HEK293T (cell line): ENCODE data around the gene TFEB.

ENCODE experiments used
- CTCF ChIA-PET: fragments of 350-600 bp; formaldehyde crosslinking; extraction: SDS; loops from one replicate; lab custom pipeline; 2021; ENCODE audit warnings: antibody characterized with exemption, inconsistent platforms; lab: Yijun Ruan, JAX
- POLR2A ChIA-PET: fragments of 350-600 bp; formaldehyde crosslinking; extraction: SDS; loops from one replicate; lab custom pipeline; 2020; ENCODE audit warnings: antibody characterized with exemption, inconsistent platforms; lab: Yijun Ruan, JAX
- DNase-seq: peaks from one replicate; pipeline ENCODE4 v3.0.0; 2012; ENCODE audit warnings: mixed read lengths; ENCODE audit errors: extremely low spot score
- ARNT ChIP-seq: fragments of 450-650 bp; IDR thresholded peaks from 2 replicates; pipeline ENCODE4 v1.6.1; 2017; ENCODE audit warnings: mild to moderate bottlenecking
- BHLHE40 ChIP-seq: fragments of 450-650 bp; IDR thresholded peaks from 2 replicates; pipeline ENCODE4 v1.6.1; 2016; ENCODE audit warnings: mild to moderate bottlenecking, moderate library complexity, borderline replicate concordance
- CTBP1 ChIP-seq: fragments of 450-650 bp; IDR thresholded peaks from 2 replicates; pipeline ENCODE4 v1.6.1; 2016; ENCODE audit warnings: borderline replicate concordance
- ELF4 ChIP-seq: fragments of 450-650 bp; IDR thresholded peaks from 2 replicates; pipeline ENCODE4 v1.6.1; 2017; ENCODE audit warnings: antibody characterized with exemption
- FOXA1 ChIP-seq: fragments of 450-650 bp; IDR thresholded peaks from 2 replicates; pipeline ENCODE4 v1.6.1; 2016; ENCODE audit warnings: mild to moderate bottlenecking
- FOXK2 ChIP-seq: fragments of 450-650 bp; IDR thresholded peaks from 2 replicates; pipeline ENCODE4 v1.6.1; 2016; ENCODE audit warnings: mild to moderate bottlenecking
- FOXM1 ChIP-seq: fragments of 450-650 bp; IDR thresholded peaks from 2 replicates; pipeline ENCODE4 v1.6.1; 2017; ENCODE audit warnings: mild to moderate bottlenecking, borderline replicate concordance
- HDGF ChIP-seq: fragments of 450-650 bp; IDR thresholded peaks from 2 replicates; pipeline ENCODE4 v1.6.1; 2017; ENCODE audit warnings: antibody characterized with exemption, borderline replicate concordance
- L3MBTL2 ChIP-seq: fragments of 450-650 bp; conservative IDR thresholded peaks from 2 replicates; pipeline ENCODE4 v1.6.1; 2016; ENCODE audit warnings: mild to moderate bottlenecking
- LEF1 ChIP-seq: fragments of 450-650 bp; IDR thresholded peaks from 2 replicates; pipeline ENCODE4 v1.6.1; 2017; ENCODE audit warnings: mild to moderate bottlenecking, borderline replicate concordance
- NFRKB ChIP-seq: fragments of 450-650 bp; IDR thresholded peaks from 2 replicates; pipeline ENCODE4 v1.6.1; 2016; ENCODE audit warnings: mild to moderate bottlenecking, moderate library complexity
- PKNOX1 ChIP-seq: fragments of 450-650 bp; IDR thresholded peaks from 2 replicates; pipeline ENCODE4 v1.6.1; 2016
- SP1 ChIP-seq: fragments of 450-650 bp; IDR thresholded peaks from 2 replicates; pipeline ENCODE4 v1.6.1; 2017
- SUZ12 ChIP-seq: fragments of 450-650 bp; IDR thresholded peaks from 2 replicates; pipeline ENCODE4 v1.6.1; 2016; ENCODE audit warnings: mild to moderate bottlenecking
- TARDBP ChIP-seq: fragments of 450-650 bp; IDR thresholded peaks from 2 replicates; pipeline ENCODE4 v1.6.1; 2016
- ZNF384 ChIP-seq: fragments of 450-650 bp; IDR thresholded peaks from 2 replicates; pipeline ENCODE4 v1.6.1; 2016

Gene TFEB

GRCh38 chr6:41757931-41758640, 22.7 kb upstream of the TFEB start:
- no peak for DNase-seq
- ChIA-PET CTCF (no interaction called here), POLR2A (no interaction called here)
- no peak for TF ChIP-seq ELF4
- no peak for TF ChIP-seq BHLHE40
- no peak for TF ChIP-seq FOXM1
- TF ChIP-seq TARDBP = no peak
- TF ChIP-seq ARNT = no peak
- TF ChIP-seq CTBP1 = no peak
- TF ChIP-seq ZNF384 = no peak

GRCh38 chr6:41757271-41757670, 21.9 kb upstream of the TFEB start:
- TF ChIP-seq SUZ12 (no peak), LEF1 (no peak), FOXM1 (no peak), BHLHE40 (no peak)
- CTCF ChIA-PET = no interaction called here
- no peak for DNase-seq
- POLR2A ChIA-PET = no interaction called here

- CTCF ChIA-PET = no interaction called here
- no peak for DNase-seq
- POLR2A ChIA-PET = no interaction called here
- no peak for TF ChIP-seq ARNT
- no peak for TF ChIP-seq FOXA1
- TF ChIP-seq ELF4 = no peak
- TF ChIP-seq TARDBP = no peak
- no peak for TF ChIP-seq FOXK2
- TF ChIP-seq CTBP1 = no peak
- no peak for TF ChIP-seq PKNOX1
- no peak for TF ChIP-seq FOXM1
- no peak for TF ChIP-seq HDGF
- no peak for TF ChIP-seq ZNF384
- TF ChIP-seq BHLHE40 = no peak
- no peak for TF ChIP-seq SUZ12
- TF ChIP-seq NFRKB = no peak
- TF ChIP-seq L3MBTL2 = no peak
- TF ChIP-seq LEF1 = no peak
- TF ChIP-seq SP1 = no peak
Observed at GRCh38 chr6:41756354-41756753, 20.9 kb upstream of the TFEB start.

GRCh38 chr6:41755895-41756294, 20.5 kb upstream of the TFEB start:
- TF ChIP-seq SP1 = no peak
- TF ChIP-seq HDGF = no peak
- TF ChIP-seq PKNOX1 = no peak
- no peak for TF ChIP-seq SUZ12
- no peak for TF ChIP-seq LEF1
- TF ChIP-seq ELF4 = no peak
- TF ChIP-seq BHLHE40 = no peak
- TF ChIP-seq TARDBP = no peak
- no peak for TF ChIP-seq NFRKB
- TF ChIP-seq FOXM1 = no peak
- POLR2A ChIA-PET = no interaction called here
- no peak for DNase-seq
- CTCF ChIA-PET = no interaction called here

GRCh38 chr6:41750374-41750773, 15.0 kb upstream of the TFEB start:
- POLR2A ChIA-PET = no interaction called here
- CTCF ChIA-PET = no interaction called here
- no peak for DNase-seq
- no peak for TF ChIP-seq FOXK2

GRCh38 chr6:41748542-41748941, 13.1 kb upstream of the TFEB start:
- TF ChIP-seq SP1 (no peak), PKNOX1 (no peak), L3MBTL2 (no peak), TARDBP (no peak), ARNT (no peak), NFRKB (no peak), SUZ12 (no peak)
- CTCF ChIA-PET = interaction anchor here (0.6 kb wide), 2 partner anchors 38 to 267 kb away, joined by 3 read pairs; no protein-coding TSS in a partner anchor
- no peak for DNase-seq
- POLR2A ChIA-PET = no interaction called here

GRCh38 chr6:41748102-41748477, 12.7 kb upstream of the TFEB start:
- no peak for TF ChIP-seq ELF4
- TF ChIP-seq ARNT = no peak
- TF ChIP-seq FOXM1 = no peak
- TF ChIP-seq FOXK2 = no peak
- TF ChIP-seq LEF1 = no peak
- TF ChIP-seq HDGF = no peak
- TF ChIP-seq L3MBTL2 = no peak
- no peak for TF ChIP-seq SUZ12
- TF ChIP-seq FOXA1 = no peak
- no peak for TF ChIP-seq BHLHE40
- DNase-seq = no peak
- CTCF ChIA-PET = no interaction called here
- POLR2A ChIA-PET = no interaction called here
